Activated CD4-positive, alpha-beta T cell treated with anti-CD3 and anti-CD28 coated beads for 36 hours (primary cell): Measurements from ENCODE around the gene NLRP5. TPM values are rescaled to one million over a fixed set of nuclear protein-coding genes. Genes with fewer than 3 reads are reported as not detected.
"Not testable (repeated sequence)": the region's sequence is repeated elsewhere in the genome, so short reads cannot be mapped to it uniquely, and the experiment has no call there.

ENCODE experiments used
- ATAC-seq: fragments of 200-7000 bp; cut with Tn5 transposase; one replicate; pipeline ENCODE4 v1.10.0; 2021; ENCODE audit warnings: mild to moderate bottlenecking, moderate library complexity
- CTCF ChIA-PET: fragments of 350-600 bp; sonication (Branson Sonifier 250); formaldehyde crosslinking; loops from one replicate; lab custom pipeline; 2021; ENCODE audit warnings: antibody characterized with exemption; lab: Charles Lee
- POLR2A ChIA-PET: fragments of 350-600 bp; sonication (Branson Sonifier 250); formaldehyde crosslinking; loops from one replicate; lab custom pipeline; 2021; ENCODE audit warnings: antibody characterized with exemption, inconsistent platforms; lab: Charles Lee
- DNase-seq: peaks from one replicate; pipeline ENCODE4 v3.0.0-alpha.2; 2020
- H3K27ac Mint-ChIP-seq: one replicate; pipeline ENCODE4 v1.8.0; 2021; ENCODE audit warnings: mixed read lengths
- H3K27me3 Mint-ChIP-seq: one replicate; pipeline ENCODE4 v1.8.0; 2021; ENCODE audit warnings: mixed read lengths
- H3K36me3 Mint-ChIP-seq: one replicate; pipeline ENCODE4 v1.8.0; 2021; ENCODE audit warnings: low read depth, mixed read lengths
- H3K4me1 Mint-ChIP-seq: one replicate; pipeline ENCODE4 v1.8.0; 2021; ENCODE audit warnings: mixed read lengths
- H3K4me3 Mint-ChIP-seq: one replicate; pipeline ENCODE4 v1.8.0; 2021; ENCODE audit warnings: mild to moderate bottlenecking, moderate library complexity, mixed read lengths
- H3K9me3 Mint-ChIP-seq: one replicate; pipeline ENCODE4 v1.8.0; 2021; ENCODE audit warnings: low read depth, mixed read lengths
- intact Hi-C, 2 experiments: fragments of 100-400 bp; cut with DNase I in 1 of 2; cut with micrococcal nuclease in 1 of 2; formaldehyde crosslinking; loops; one replicate each; pipeline versions ENCODE4 v1.14.2 to v1.15.1; 2022 to 2024; cut with DNase I, micrococcal nuclease
- total RNA-seq, 2 experiments: library from RNA; stranded (reverse); gene quantifications; one replicate each; pipeline ENCODE4 v1.2.3, GENCODE V29; 2021

NLRP5 gene
- total RNA-seq, 2 experiments from 2014 or later, result not detected

DNA sequence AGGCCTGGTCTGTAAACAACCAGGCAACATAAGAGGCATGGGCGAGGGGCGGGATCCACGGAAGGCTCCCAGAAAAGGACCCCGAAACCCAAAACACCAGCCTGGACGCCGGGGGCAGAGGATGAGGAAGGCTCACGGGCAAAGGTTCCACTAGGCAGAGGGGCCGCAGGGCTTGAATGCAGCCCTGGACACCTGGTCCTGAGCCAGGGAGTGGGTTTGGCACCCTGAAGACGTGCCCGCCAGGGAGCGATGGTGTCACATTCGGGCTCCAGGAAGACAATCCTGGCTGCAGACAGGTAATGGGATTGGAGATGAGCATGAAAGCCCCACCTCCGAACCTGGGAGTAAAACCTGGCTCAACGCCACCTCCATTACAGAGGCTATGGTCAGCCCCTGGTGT, 102.8 kb downstream of the NLRP5 start:
- CTCF ChIA-PET, result no interaction called here
- ATAC-seq, result no peak
- H3K36me3 Mint-ChIP-seq, result peaks cover 31% of the 10 kb centered on the region

DNA sequence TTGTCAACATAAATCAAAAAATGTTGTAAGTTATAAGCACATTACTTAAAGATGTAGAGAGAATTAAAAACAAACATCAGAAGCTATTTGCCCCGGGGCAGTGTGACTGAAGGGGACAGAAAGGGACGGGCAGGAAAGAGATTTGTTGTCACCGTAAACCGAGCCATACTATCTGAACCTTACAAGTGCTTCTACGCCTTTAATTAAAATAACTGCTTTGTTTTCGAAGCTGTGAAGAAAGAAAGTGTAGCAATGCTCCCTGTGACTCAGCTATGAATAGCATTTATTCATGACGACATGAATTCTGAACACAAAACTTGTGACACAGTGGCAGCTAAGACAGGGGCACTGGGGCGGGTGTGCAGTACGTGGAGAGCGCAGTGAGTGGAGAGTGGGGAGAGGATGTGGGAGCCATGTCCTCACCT, 104.5 kb downstream of the NLRP5 start:
- no peaks in the 10 kb centered on the region for H3K27me3 Mint-ChIP-seq
- no peak overlapping the region for H3K4me3 Mint-ChIP-seq
- no peak overlapping the region for H3K27ac Mint-ChIP-seq
- H3K4me1 Mint-ChIP-seq, result no peaks in the 10 kb centered on the region
- ChIA-PET CTCF (interaction anchor here (0.7 to 1.1 kb wide), 2 partner anchors 9 to 14 kb away, joined by 3 to 4 read pairs; no protein-coding TSS in a partner anchor), POLR2A (no interaction called here)
- ATAC-seq (no peak), DNase-seq (no peak)
- H3K9me3 Mint-ChIP-seq, result no peaks in the 10 kb centered on the region
- intact Hi-C loops, result no loop called here
- peaks cover 38% of the 10 kb centered on the region for H3K36me3 Mint-ChIP-seq

More for the DNA sequence above, 102.8 kb downstream of the NLRP5 start:
- no peaks in the 10 kb centered on the region for H3K9me3 Mint-ChIP-seq
- H3K4me3 Mint-ChIP-seq, result no peak overlapping the region
- no peak overlapping the region for H3K27ac Mint-ChIP-seq
- H3K27me3 Mint-ChIP-seq, result no peaks in the 10 kb centered on the region
- DNase-seq, result no peak
- POLR2A ChIA-PET, result no interaction called here
- no peaks in the 10 kb centered on the region for H3K4me1 Mint-ChIP-seq
- intact Hi-C loops, result no loop called here

DNA sequence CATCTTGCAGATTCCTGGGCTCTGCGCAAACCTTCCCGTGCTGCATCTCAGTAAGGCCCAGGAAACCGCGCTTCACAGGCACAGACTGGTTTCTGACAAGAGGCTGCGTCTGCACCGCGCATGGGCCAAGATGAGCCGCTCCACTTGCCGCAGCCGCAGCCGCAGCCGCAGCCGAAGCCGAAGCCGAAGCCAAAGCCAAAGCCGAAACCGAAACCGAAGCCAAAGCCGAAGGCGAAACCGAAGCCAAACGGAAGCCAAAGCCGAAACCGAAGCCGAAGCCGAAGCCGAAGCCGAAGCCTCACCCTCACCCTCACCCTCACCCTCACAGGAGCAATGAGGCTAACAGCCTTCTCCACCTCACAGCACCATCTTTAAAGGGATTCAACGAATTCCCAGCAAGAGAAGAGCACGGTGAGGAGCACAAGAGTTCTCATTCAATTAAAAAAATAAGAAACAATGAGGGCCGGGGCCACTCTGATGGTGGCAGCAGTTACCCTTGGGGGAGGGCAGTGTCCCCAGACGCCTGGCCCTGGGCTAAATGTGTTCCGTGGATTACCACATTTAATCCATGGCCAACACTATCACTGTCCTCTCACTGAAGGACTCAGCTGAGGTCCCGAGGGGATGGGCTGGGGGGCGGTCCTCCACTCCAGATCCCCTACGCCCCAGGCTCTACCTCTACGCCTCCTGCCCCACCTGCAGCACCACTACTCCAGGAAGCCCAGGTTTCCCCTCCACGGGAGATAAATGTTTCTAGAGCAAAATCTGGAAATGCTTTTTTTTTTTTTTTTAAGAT, 105.4 kb downstream of the NLRP5 start:
- ChIA-PET POLR2A (no interaction called here), CTCF (interaction anchor here (0.7 to 1.1 kb wide), 2 partner anchors 10 to 15 kb away, joined by 3 to 4 read pairs; no protein-coding TSS in a partner anchor)
- Mint-ChIP-seq H3K27ac (no peak overlapping the region), H3K4me3 (no peak overlapping the region), H3K4me1 (no peaks in the 10 kb centered on the region), H3K36me3 (peaks cover 38% of the 10 kb centered on the region), H3K9me3 (no peaks in the 10 kb centered on the region), H3K27me3 (no peaks in the 10 kb centered on the region)
- intact Hi-C loops, result no loop called here
- DNase-seq (no peak), ATAC-seq (no peak)

DNA sequence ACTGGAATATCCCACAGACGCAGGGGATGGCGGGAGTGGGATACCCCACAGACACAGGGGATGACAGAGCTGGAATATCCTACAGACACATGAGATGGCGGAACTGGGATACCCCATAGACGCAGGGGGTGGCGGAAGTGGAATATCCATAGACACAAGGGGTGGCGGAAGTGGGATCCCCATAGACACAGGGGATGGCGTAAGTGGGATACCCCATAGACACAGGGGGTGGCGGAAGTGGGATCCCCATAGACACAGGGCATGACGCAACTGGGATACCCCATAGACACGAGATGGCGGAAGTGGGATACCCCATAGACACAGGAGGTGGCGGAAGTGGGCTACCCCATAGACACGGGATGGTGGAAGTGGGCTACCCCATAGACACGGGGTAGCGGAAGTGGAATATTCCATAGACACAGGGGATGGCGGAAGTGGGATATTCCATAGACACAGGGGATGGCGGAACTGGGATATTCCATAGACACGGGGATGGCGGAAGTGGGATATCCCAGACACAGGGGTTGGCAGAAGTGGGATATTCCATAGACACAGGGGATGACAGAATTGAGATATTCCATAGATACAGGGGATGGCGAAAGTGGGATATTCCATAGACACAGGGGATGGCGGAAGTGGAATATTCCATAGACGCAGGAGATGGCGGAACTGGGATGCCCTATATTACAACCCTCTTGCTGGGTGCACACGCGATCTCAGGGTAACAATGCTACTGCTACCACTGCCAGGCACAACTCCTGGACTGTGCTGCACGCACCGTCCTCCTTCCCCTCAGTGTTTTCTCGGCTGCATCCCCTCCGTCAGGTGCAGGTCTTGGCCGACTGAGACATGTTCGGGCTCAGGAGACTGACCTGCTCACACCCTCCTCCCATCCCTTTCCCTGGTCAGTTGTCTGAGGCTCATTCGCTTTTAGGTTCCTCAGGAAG, 106.4 kb downstream of the NLRP5 start:
- Mint-ChIP-seq H3K27ac (no peak overlapping the region), H3K4me1 (no peaks in the 10 kb centered on the region), H3K9me3 (no peaks in the 10 kb centered on the region), H3K27me3 (no peaks in the 10 kb centered on the region), H3K4me3 (no peak overlapping the region), H3K36me3 (peaks cover 42% of the 10 kb centered on the region)
- POLR2A ChIA-PET, result no interaction called here
- intact Hi-C loops, result no loop called here
- DNase-seq (no peak), ATAC-seq (no peak)
- CTCF ChIA-PET, result no interaction called here

DNA sequence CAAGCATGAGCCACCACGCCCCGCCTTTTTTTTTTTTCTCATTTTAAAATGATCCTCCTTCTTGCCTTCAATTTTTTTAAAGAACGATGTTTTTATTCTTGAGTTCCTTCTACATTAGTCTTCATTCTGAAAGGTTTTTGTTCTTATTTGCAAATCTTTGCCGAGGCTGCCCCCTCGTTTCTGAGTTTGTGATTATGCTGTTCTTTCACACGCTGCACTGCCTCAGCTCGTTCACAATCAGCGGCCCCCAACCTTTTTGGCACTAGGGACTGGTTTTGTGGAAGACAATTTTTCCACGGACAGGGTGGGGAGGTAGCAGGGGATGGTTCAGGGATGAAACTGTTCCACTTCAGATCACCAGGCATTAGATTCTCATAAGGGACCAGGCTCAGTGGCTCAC, 107.9 kb downstream of the NLRP5 start:
- intact Hi-C loops, result no loop called here
- DNase-seq (no peak), ATAC-seq (no peak)
- H3K36me3 Mint-ChIP-seq, result peaks cover 38% of the 10 kb centered on the region
- H3K27ac Mint-ChIP-seq, result peak overlapping the region; percentile 25
- ChIA-PET CTCF (no interaction called here), POLR2A (no interaction called here)
- no peaks in the 10 kb centered on the region for H3K27me3 Mint-ChIP-seq
- H3K9me3 Mint-ChIP-seq, result no peaks in the 10 kb centered on the region
- H3K4me3 Mint-ChIP-seq, result no peak overlapping the region
- H3K4me1 Mint-ChIP-seq, result no peaks in the 10 kb centered on the region

DNA sequence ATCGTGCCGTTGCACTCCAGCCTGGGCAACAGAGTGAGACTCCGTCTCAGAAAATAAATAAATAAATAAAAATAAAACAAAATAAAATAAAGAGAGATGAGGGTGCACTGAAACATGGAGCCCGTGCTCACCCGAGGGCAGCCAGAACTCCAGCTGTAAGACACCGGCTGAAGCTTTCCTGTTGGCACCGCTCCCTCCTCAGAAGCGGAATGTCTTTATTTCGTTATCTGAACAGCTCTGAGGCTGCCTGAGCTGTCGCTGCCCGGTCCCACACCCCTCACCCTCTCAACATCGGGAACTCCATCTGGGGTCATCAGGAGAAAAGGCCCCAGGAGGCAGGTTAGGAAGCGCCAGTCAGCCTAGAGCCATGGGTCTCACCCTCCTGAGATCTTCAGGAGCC, 110.1 kb downstream of the NLRP5 start:
- no peak for ATAC-seq
- DNase-seq, result no peak
- H3K36me3 Mint-ChIP-seq, result peaks cover 36% of the 10 kb centered on the region
- no peak overlapping the region for H3K27ac Mint-ChIP-seq
- H3K4me1 Mint-ChIP-seq, result no peaks in the 10 kb centered on the region
- no peak overlapping the region for H3K4me3 Mint-ChIP-seq
- intact Hi-C loops, result no loop called here
- H3K27me3 Mint-ChIP-seq, result no peaks in the 10 kb centered on the region
- ChIA-PET CTCF (no interaction called here), POLR2A (no interaction called here)
- no peaks in the 10 kb centered on the region for H3K9me3 Mint-ChIP-seq

DNA sequence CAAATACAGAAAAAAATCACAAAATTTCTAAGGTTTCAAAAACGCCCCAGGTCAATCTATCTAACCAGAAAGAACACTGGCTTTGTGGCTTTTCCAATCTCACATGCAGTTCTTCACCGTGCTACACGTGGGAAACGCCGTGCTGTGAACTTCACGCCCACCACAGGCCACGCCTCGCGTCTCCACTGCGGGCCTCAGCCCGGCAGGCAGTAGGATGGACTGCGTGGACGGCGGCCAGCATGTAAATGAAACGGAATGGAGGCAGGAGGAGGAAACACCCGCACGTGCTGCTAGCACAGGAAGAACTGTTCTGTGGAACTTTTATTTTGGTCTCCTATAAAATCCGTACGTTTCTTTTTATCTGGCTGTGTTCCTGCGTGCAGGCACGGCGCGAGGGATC, 110.7 kb downstream of the NLRP5 start:
- Mint-ChIP-seq H3K9me3 (no peaks in the 10 kb centered on the region), H3K27ac (no peak overlapping the region), H3K27me3 (no peaks in the 10 kb centered on the region), H3K4me3 (no peak overlapping the region), H3K36me3 (peaks cover 38% of the 10 kb centered on the region), H3K4me1 (no peaks in the 10 kb centered on the region)
- ChIA-PET POLR2A (no interaction called here), CTCF (no interaction called here)
- intact Hi-C loops, result no loop called here
- ATAC-seq, result no peak
- no peak for DNase-seq

DNA sequence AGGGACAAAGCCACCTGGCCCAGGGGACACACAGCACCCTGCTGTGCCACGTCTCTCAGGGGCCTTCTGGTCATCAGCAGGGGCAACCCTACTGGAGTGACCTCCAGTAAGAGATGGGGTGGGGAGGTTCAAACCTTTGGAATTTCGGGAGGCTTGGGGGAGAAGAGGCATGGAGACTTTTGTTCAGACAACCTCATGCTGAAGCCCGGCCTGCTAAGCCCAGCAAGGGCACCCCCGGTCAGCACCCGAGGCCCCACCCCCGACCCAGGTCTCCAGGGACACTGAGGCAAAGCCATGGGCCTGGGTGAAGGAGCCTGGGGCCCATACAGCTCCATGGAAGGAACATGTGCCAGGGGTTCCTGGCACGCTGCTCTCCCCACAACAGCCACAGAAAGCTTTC, 111.2 kb downstream of the NLRP5 start:
- no peak for ATAC-seq
- no peak for DNase-seq
- ChIA-PET CTCF (no interaction called here), POLR2A (no interaction called here)
- intact Hi-C loops, result no loop called here
- peaks cover 36% of the 10 kb centered on the region for H3K36me3 Mint-ChIP-seq
- H3K4me1 Mint-ChIP-seq, result no peaks in the 10 kb centered on the region
- H3K27me3 Mint-ChIP-seq, result no peaks in the 10 kb centered on the region
- H3K27ac Mint-ChIP-seq, result no peak overlapping the region
- H3K9me3 Mint-ChIP-seq, result no peaks in the 10 kb centered on the region
- no peak overlapping the region for H3K4me3 Mint-ChIP-seq

DNA sequence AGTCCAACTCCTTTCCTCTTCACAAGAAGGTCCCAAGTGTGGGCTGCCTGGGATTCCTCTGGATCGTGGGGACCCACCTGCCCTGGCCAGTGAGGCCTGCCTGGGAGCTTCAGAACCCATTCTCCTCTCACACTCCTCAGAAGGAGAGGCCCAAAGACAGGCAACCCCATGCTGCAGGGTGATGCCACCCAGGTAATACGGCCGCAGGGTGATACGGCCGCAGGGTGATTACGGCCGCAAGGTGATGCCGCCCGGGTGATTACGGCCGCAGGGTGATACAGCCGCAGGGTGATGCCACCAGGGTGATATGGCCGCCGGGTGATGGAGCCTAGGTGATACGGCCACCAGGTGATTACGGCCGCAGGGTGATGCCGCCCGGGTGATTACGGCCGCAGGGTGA, 111.7 kb downstream of the NLRP5 start:
- POLR2A ChIA-PET, H3K4me3 Mint-ChIP-seq, H3K27me3 Mint-ChIP-seq, ATAC-seq, H3K27ac Mint-ChIP-seq, H3K9me3 Mint-ChIP-seq, CTCF ChIA-PET, DNase-seq, intact Hi-C loops, H3K4me1 Mint-ChIP-seq: not testable (repeated sequence)
- peaks cover 32% of the 10 kb centered on the region for H3K36me3 Mint-ChIP-seq

DNA sequence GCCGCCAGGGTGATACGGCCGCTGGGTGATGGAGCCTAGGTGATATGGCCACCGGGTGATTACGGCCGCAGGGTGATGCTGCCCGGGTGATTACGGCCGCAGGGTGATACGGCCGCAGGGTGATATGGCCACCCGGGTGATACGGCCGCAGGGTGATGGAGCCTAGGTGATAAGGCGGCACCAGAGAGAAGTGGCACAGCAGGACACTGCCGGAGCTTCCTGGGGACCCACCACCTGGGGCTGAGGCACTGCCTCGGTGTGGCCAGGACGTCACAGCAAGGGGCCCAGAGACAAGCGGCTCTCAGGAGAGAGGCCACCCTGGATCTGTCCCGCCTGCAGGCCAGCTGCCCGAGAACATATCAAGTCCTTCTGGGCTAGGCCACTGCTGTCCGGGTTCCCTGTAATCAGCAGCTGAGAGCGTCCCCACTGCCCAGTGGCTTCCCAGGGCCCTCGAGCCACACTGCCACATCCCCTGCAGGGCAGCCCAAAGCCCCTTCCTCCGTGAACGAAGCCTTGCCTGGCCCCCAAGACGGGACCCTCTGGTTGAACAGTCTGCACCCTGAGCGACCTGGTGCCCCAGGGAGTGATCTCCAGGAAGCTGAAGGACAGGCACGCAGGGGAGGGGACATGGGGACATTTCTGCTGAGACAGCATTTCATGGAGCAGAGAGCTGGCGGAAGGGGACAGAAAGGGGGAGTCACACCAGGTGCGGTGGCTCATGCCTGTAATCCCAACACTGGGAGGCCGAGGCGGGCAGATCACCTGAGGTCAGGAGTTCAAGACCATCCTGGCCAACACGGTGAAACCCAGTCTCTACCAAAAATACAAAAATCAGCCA, 112.4 kb downstream of the NLRP5 start:
- no peaks in the 10 kb centered on the region for H3K27me3 Mint-ChIP-seq
- H3K36me3 Mint-ChIP-seq, result peaks cover 25% of the 10 kb centered on the region
- POLR2A ChIA-PET, result no interaction called here
- H3K4me1 Mint-ChIP-seq, result no peaks in the 10 kb centered on the region
- no peaks in the 10 kb centered on the region for H3K9me3 Mint-ChIP-seq
- intact Hi-C loops, result no loop called here
- CTCF ChIA-PET, result no interaction called here
- no peak for DNase-seq
- no peak for ATAC-seq
- no peak overlapping the region for H3K27ac Mint-ChIP-seq
- H3K4me3 Mint-ChIP-seq, result no peak overlapping the region
